HFFc6 (cell line): ENCODE results near the gene NRG2. TPM values are rescaled to one million over a fixed set of nuclear protein-coding genes. Genes with fewer than 3 reads are reported as not detected.

Source experiments
- DNase-seq: peaks from one replicate; pipeline ENCODE4 v3.0.0-alpha.2; 2018
- H3K27ac Mint-ChIP-seq: 2 replicates; pipeline ENCODE4 v1.8.0; 2020; ENCODE audit warnings: mild to moderate bottlenecking, mixed read lengths
- H3K27me3 Mint-ChIP-seq: 2 replicates; pipeline ENCODE4 v1.8.0; 2021; ENCODE audit warnings: mild to moderate bottlenecking, moderate library complexity, mixed read lengths; ENCODE audit not compliant: insufficient read depth
- H3K36me3 Mint-ChIP-seq: 2 replicates; pipeline ENCODE4 v1.8.0; 2021; ENCODE audit warnings: low read depth, mixed read lengths
- H3K4me1 Mint-ChIP-seq: 2 replicates; pipeline ENCODE4 v1.8.0; 2020; ENCODE audit warnings: low read depth, mixed read lengths
- H3K4me3 Mint-ChIP-seq: 2 replicates; pipeline ENCODE4 v1.8.0; 2020; ENCODE audit warnings: mild to moderate bottlenecking, moderate library complexity, mixed read lengths
- H3K9me3 Mint-ChIP-seq: 2 replicates; pipeline ENCODE4 v1.8.0; 2020; ENCODE audit warnings: mild to moderate bottlenecking, mixed read lengths
- CTCF ChIP-seq: fragments of 200-600 bp; sonication (generic); IDR thresholded peaks from 2 replicates; pipeline ENCODE4 v1.5.0; 2021; ENCODE audit warnings: antibody characterized with exemption, mild to moderate bottlenecking
- long read RNA-seq: library from polyadenylated mRNA; unstranded; transcript quantifications from one replicate; pipeline ENCODE4 v2.0.0, GENCODE V29; 2019
- total RNA-seq, 6 experiments: library from RNA; stranded (reverse); fragmentation: NEBNext Ultra II Directional; extraction: Animal tissue kit (Norgen Biotek cat#: 25700); gene quantifications; 2 replicates in 1 of 6; 3 replicates in 5 of 6; pipeline ENCODE4 v1.2.3, GENCODE V29; 2021

The NRG2 gene
- under 1 TPM in 5 of 6 experiments, not detected in 1; 0.11 to 0.35 (median 0.19) TPM for total RNA-seq
- long read RNA-seq = 0 reads

GRCh38 chr5:140042643-140043507 lies at the start of gene NRG2:
Gene NRG2, minus strand, starts transcription at chr5:140043299.
- peaks cover 36% of the 10 kb centered on the region for H3K27me3 Mint-ChIP-seq
- H3K4me3 Mint-ChIP-seq = peak within 1 kb of the TSS; percentile 86
- H3K9me3 Mint-ChIP-seq = no peaks in the 10 kb centered on the region
- no peaks in the 10 kb centered on the region for H3K36me3 Mint-ChIP-seq
- H3K27ac Mint-ChIP-seq = no peak within 1 kb of the TSS
- H3K4me1 Mint-ChIP-seq = peaks cover 33% of the 10 kb centered on the region
- peak; percentile 72 for TF ChIP-seq CTCF
- DNase-seq = peak; percentile 36

GRCh38 chr5:140090251-140090650 lies 47.2 kb upstream of the NRG2 start:
- Mint-ChIP-seq H3K4me3 (no peak overlapping the region), H3K4me1 (no peaks in the 10 kb centered on the region), H3K27me3 (peaks cover 27% of the 10 kb centered on the region), H3K36me3 (peaks cover 18% of the 10 kb centered on the region), H3K9me3 (peaks cover 22% of the 10 kb centered on the region), H3K27ac (no peak overlapping the region)
- TF ChIP-seq CTCF = no peak
- DNase-seq = no peak

GRCh38 chr5:140084541-140084940 lies 41.4 kb upstream of the NRG2 start:
- no peak overlapping the region for H3K27ac Mint-ChIP-seq
- no peak for TF ChIP-seq CTCF
- H3K27me3 Mint-ChIP-seq = peaks cover 30% of the 10 kb centered on the region
- H3K36me3 Mint-ChIP-seq = peaks cover 7% of the 10 kb centered on the region
- DNase-seq = no peak
- H3K9me3 Mint-ChIP-seq = peaks cover 6% of the 10 kb centered on the region
- H3K4me1 Mint-ChIP-seq = no peaks in the 10 kb centered on the region
- no peak overlapping the region for H3K4me3 Mint-ChIP-seq

GRCh38 chr5:140083650-140084049 lies 40.6 kb upstream of the NRG2 start:
- no peaks in the 10 kb centered on the region for H3K9me3 Mint-ChIP-seq
- no peaks in the 10 kb centered on the region for H3K4me1 Mint-ChIP-seq
- no peak overlapping the region for H3K4me3 Mint-ChIP-seq
- no peak overlapping the region for H3K27ac Mint-ChIP-seq
- H3K27me3 Mint-ChIP-seq = peaks cover 29% of the 10 kb centered on the region
- no peaks in the 10 kb centered on the region for H3K36me3 Mint-ChIP-seq
- TF ChIP-seq CTCF = no peak
- no peak for DNase-seq

- Mint-ChIP-seq H3K4me3 (no peak overlapping the region), H3K27ac (no peak overlapping the region), H3K9me3 (no peaks in the 10 kb centered on the region), H3K4me1 (no peaks in the 10 kb centered on the region), H3K27me3 (peaks cover 29% of the 10 kb centered on the region), H3K36me3 (no peaks in the 10 kb centered on the region)
- TF ChIP-seq CTCF = no peak
- DNase-seq = no peak
Observed at GRCh38 chr5:140083120-140083519, 40.0 kb upstream of the NRG2 start.
